ENCODE data around the gene CD81. TPM values are rescaled to one million over a fixed set of nuclear protein-coding genes. Genes with fewer than 3 reads are reported as not detected.

Gene CD81
- total RNA-seq, 2 experiments from 2014 or later = 177 to 178 TPM

GRCh38 chr11:2380396-2380795 lies 3.3 kb downstream of the CD81 start:
- no peak for DNase-seq
- POLR2A ChIA-PET = no interaction called here
- CTCF ChIA-PET = no interaction called here
- peaks cover 36% of the 10 kb centered on the region for H3K4me1 Mint-ChIP-seq (ENCODE audit: low read depth)
- H3K27me3 Mint-ChIP-seq = no peaks in the 10 kb centered on the region
- intact Hi-C loops (cut with micrococcal nuclease) = no loop called here
- H3K36me3 Mint-ChIP-seq = peaks cover 5% of the 10 kb centered on the region
- H3K9me3 Mint-ChIP-seq = no peaks in the 10 kb centered on the region
- H3K4me3 Mint-ChIP-seq = peak overlapping the region; percentile 7
- H3K27ac Mint-ChIP-seq = no peak overlapping the region

GRCh38 chr11:2380807-2381350 lies 3.8 kb downstream of the CD81 start:
- intact Hi-C loops (cut with micrococcal nuclease) = no loop called here
- Mint-ChIP-seq H3K27ac (no peak overlapping the region), H3K27me3 (no peaks in the 10 kb centered on the region), H3K9me3 (no peaks in the 10 kb centered on the region), H3K4me1 (ENCODE audit: low read depth) (peaks cover 39% of the 10 kb centered on the region), H3K4me3 (no peak overlapping the region), H3K36me3 (peaks cover 7% of the 10 kb centered on the region)
- CTCF ChIA-PET = no interaction called here
- POLR2A ChIA-PET = no interaction called here
- no peak for DNase-seq

DNA sequence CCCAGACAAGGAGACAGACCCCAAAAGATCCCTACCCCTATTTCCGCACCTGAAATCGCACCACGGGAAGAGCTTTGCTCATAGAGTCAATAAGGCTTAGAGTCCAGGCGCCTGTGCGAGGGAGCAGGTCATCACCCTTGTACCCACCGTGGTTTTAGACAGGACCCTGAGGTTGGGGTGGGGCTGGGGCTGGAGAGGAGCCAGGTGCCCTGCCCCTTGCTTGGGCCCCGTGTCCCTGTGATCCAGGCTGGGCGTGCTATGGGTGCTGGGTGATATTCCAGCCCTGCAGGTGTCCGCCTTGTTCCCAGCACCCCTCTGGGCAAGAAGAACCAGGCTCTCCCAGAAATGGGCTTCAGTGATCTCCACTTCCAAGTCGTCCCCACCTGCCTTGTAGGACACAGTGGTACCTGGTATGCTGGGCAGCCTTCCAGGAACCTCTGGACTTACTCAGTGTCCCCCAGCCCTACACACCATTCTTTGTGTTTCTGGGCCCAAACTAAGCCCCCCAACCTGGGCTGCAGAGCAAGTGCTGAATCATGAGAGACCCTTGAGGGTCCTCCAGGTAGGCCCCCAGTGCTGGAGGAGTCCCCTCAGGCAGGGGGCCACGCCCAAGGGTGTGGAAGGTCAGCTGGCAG lies 4.5 kb downstream of the CD81 start:
- H3K27ac Mint-ChIP-seq = no peak overlapping the region
- POLR2A ChIA-PET = no interaction called here

DNA sequence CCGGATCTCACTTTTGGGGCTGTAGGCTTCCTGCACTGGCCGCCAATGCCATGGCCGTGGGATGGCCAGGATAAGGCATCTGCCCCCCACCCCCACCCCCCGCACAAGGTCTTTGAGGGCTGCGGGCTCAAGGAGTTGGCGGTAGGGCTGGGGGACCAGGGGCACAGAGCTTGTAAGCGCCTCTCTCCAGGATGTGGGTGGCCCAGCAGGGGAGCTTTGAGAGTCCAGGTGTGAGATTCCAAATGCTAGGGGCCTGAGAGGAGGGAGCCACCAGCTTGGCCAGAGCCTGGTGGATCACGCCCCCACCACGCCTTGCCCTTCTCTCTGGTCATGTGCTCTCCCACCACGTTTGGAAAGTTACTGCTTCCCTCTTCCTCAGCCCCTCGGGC lies 5.0 kb downstream of the CD81 start:
- CTCF ChIA-PET = no interaction called here
- peaks cover 7% of the 10 kb centered on the region for H3K36me3 Mint-ChIP-seq
- no peaks in the 10 kb centered on the region for H3K27me3 Mint-ChIP-seq
- peaks cover 48% of the 10 kb centered on the region for H3K4me1 Mint-ChIP-seq (ENCODE audit: low read depth)
- no peak overlapping the region for H3K4me3 Mint-ChIP-seq
- H3K27ac Mint-ChIP-seq = no peak overlapping the region
- intact Hi-C loops (cut with micrococcal nuclease) = no loop called here
- no peak for DNase-seq
- POLR2A ChIA-PET = no interaction called here
- no peaks in the 10 kb centered on the region for H3K9me3 Mint-ChIP-seq

More for the DNA sequence above, 4.5 kb downstream of the CD81 start:
- Mint-ChIP-seq H3K4me3 (no peak overlapping the region), H3K9me3 (no peaks in the 10 kb centered on the region), H3K36me3 (peaks cover 7% of the 10 kb centered on the region), H3K4me1 (ENCODE audit: low read depth) (peaks cover 46% of the 10 kb centered on the region), H3K27me3 (no peaks in the 10 kb centered on the region)
- DNase-seq = no peak
- CTCF ChIA-PET = no interaction called here
- intact Hi-C loops (cut with micrococcal nuclease) = no loop called here

- H3K27me3 Mint-ChIP-seq = no peaks in the 10 kb centered on the region
- ChIA-PET CTCF (interaction anchor here (1.0 kb wide), 1 partner anchor 17 kb away, joined by 3 read pairs; the partner anchor contains the start of gene TSSC4), POLR2A (no interaction called here)
- intact Hi-C loops (cut with micrococcal nuclease) = no loop called here
- H3K4me1 Mint-ChIP-seq (ENCODE audit: low read depth) = peaks cover 52% of the 10 kb centered on the region
- no peaks in the 10 kb centered on the region for H3K9me3 Mint-ChIP-seq
- no peak for DNase-seq
- no peak overlapping the region for H3K27ac Mint-ChIP-seq
- H3K4me3 Mint-ChIP-seq = no peak overlapping the region
- H3K36me3 Mint-ChIP-seq = peaks cover 4% of the 10 kb centered on the region
Observed at GRCh38 chr11:2382936-2383851, 6.1 kb downstream of the CD81 start.

- Mint-ChIP-seq H3K27me3 (no peaks in the 10 kb centered on the region), H3K9me3 (no peaks in the 10 kb centered on the region), H3K27ac (no peak overlapping the region), H3K4me3 (no peak overlapping the region), H3K4me1 (ENCODE audit: low read depth) (peaks cover 44% of the 10 kb centered on the region), H3K36me3 (peaks cover 2% of the 10 kb centered on the region)
- ChIA-PET POLR2A (no interaction called here), CTCF (interaction anchor here (1.0 to 1.4 kb wide), 2 partner anchors 16 to 79 kb away, joined by 3 to 5 read pairs; partner anchors contain the start of gene TSSC4)
- intact Hi-C loops (cut with micrococcal nuclease) = no loop called here
- peak; percentile 32 for DNase-seq
Observed at GRCh38 chr11:2383852-2384804, 7.0 kb downstream of the CD81 start.

DNA sequence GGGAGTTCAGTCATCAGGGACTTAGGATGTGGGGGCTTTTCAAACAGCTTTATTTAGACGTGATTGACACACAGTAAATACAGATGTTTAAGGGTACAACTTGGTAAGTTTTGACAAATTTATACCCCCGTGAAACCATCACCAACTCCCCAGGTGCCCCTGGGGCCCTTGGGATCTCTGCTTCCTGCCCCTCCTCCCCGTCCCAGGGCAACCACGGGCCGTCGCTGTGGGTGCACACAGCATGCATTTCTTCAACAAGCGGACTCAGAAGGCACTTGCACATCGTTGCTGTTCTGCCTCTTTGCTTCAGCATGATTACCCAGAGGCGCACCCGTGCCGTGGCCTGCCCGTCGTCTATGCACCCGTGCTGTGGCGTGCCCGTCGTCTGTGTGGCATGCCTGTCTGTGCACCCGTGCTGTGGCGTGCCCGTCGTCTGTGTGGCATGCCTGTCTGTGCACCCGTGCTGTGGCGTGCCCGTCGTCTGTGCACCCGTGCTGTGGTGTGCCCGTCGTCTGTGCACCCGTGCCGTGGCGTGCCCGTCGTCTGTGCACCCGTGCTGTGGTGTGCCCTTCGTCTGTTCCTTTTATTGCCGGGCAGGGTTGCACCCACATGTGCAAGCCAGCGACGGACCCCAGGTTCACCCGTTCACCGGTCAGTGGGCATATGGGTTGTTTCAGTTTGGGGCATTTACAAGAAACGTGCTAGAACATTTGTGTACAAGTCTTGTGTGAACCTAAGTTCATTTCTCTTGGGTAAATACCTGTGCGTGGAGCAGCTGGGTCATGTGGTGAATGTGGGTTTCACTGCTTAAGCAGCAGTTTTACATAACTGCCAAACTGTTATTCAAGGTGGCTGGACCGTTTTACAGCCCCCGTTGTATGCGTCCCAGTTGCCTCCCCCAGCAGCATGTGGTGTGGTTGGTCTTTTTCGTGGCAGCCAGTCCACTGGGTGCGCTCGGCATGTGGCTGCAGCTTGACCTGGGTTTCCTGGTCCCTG lies 8.3 kb downstream of the CD81 start:
- Mint-ChIP-seq H3K36me3 (peaks cover 5% of the 10 kb centered on the region), H3K4me3 (no peak overlapping the region), H3K27me3 (no peaks in the 10 kb centered on the region), H3K27ac (no peak overlapping the region), H3K4me1 (ENCODE audit: low read depth) (peaks cover 43% of the 10 kb centered on the region), H3K9me3 (no peaks in the 10 kb centered on the region)
- POLR2A ChIA-PET = interaction anchor here (2.6 kb wide), 1 partner anchor 9 kb away, joined by 12 read pairs; the partner anchor contains the start of gene CD81
- CTCF ChIA-PET = interaction anchor here (0.9 to 1.4 kb wide), 4 partner anchors 79 to 83 kb away, joined by 3 to 5 read pairs (median 3); no protein-coding TSS in a partner anchor
- no peak for DNase-seq
- intact Hi-C loops (cut with micrococcal nuclease) = no loop called here

DNA sequence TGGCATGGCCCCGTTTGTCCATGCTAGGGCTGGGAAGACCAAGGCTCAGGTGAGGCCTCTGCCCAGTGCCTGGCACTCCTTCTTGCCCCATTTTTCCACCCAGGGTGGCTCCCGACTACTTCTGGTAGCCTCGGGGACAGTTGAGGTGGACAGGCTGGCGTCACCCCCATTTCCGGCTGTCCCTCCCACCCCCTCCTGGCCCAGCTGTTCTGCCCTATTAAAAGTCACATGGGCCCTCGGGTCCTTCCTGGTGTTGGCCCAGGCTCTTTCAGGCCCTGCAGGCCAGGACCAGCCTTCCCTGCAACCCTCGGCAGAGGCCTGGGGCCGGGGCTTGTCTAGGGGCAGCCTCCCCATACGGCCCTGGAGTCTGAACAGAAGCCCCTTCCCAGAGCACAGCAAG lies 9.5 kb downstream of the CD81 start:
- ChIA-PET CTCF (interaction anchor here (0.6 to 1.8 kb wide), 6 partner anchors 14 to 997 kb away, joined by 3 to 10 read pairs (median 3); partner anchors contain the start of genes BRSK2 and TSSC4), POLR2A (interaction anchor here (1.1 to 2.6 kb wide), 3 partner anchors 9 to 13 kb away, joined by 4 to 12 read pairs (median 5); partner anchors contain the start of gene CD81)
- intact Hi-C loops (cut with micrococcal nuclease) = no loop called here
- Mint-ChIP-seq H3K27me3 (no peaks in the 10 kb centered on the region), H3K4me3 (no peak overlapping the region), H3K4me1 (ENCODE audit: low read depth) (peaks cover 40% of the 10 kb centered on the region), H3K27ac (no peak overlapping the region), H3K9me3 (no peaks in the 10 kb centered on the region), H3K36me3 (peaks cover 6% of the 10 kb centered on the region)
- DNase-seq = no peak

- DNase-seq = peak; percentile 43
- ChIA-PET CTCF (interaction anchor here (0.6 to 1.8 kb wide), 8 partner anchors 11 to 998 kb away, joined by 3 to 10 read pairs (median 4); partner anchors contain the start of genes BRSK2 and TSSC4), POLR2A (interaction anchor here (1.1 to 2.6 kb wide), 3 partner anchors 9 to 12 kb away, joined by 4 to 12 read pairs (median 5); partner anchors contain the start of gene CD81)
- intact Hi-C loops (cut with micrococcal nuclease) = no loop called here
- peaks cover 38% of the 10 kb centered on the region for H3K4me1 Mint-ChIP-seq (ENCODE audit: low read depth)
- H3K27ac Mint-ChIP-seq = peak overlapping the region; percentile 34
- no peak overlapping the region for H3K4me3 Mint-ChIP-seq
- no peaks in the 10 kb centered on the region for H3K9me3 Mint-ChIP-seq
- H3K36me3 Mint-ChIP-seq = peaks cover 6% of the 10 kb centered on the region
- H3K27me3 Mint-ChIP-seq = no peaks in the 10 kb centered on the region
Observed at GRCh38 chr11:2387266-2387987, 10.3 kb downstream of the CD81 start.
